Measurements from ENCODE around the gene NEUROD4. TPM values are rescaled to one million over a fixed set of nuclear protein-coding genes. Genes with fewer than 3 reads are reported as not detected.

The NEUROD4 gene
- total RNA-seq, 1 experiment from 2014 or later: not detected

GRCh38 chr12:54980341-54980740 is 39.4 kb upstream of the NEUROD4 start (continued):
- TF ChIP-seq USF1 (CRISPR knock-in tag; IDR thresholded peaks at IDR 0.05) (no peak), FOXK1 (CRISPR knock-in tag; IDR thresholded peaks at IDR 0.05) (no peak), ZNF281 (CRISPR knock-in tag; IDR thresholded peaks at IDR 0.05) (no peak), RELA (CRISPR knock-in tag; IDR thresholded peaks at IDR 0.05; ENCODE audit: borderline replicate concordance) (no peak), STAT6 (CRISPR knock-in tag; conservative IDR thresholded peaks at IDR 0.05; ENCODE audit: low read depth) (no peak), ZNF219 (CRISPR knock-in tag; IDR thresholded peaks at IDR 0.05; ENCODE audit: borderline replicate concordance) (no peak), ZNF416 (CRISPR knock-in tag; IDR thresholded peaks at IDR 0.05) (no peak), TEAD4 (CRISPR knock-in tag; IDR thresholded peaks at IDR 0.05) (no peak)

- CTCF ChIA-PET: interaction anchor here (0.8 to 0.9 kb wide), 3 partner anchors 11 to 16 kb away, joined by 3 read pairs; no protein-coding TSS in a partner anchor
Observed at GRCh38 chr12:54981796-54982195, 38.0 kb upstream of the NEUROD4 start.

GRCh38 chr12:54983536-54984101 is 36.2 kb upstream of the NEUROD4 start:
- no peak overlapping the region for H3K27ac Mint-ChIP-seq
- CTCF ChIA-PET: interaction anchor here (1.1 to 2.9 kb wide), 2 partner anchors 88 to 89 kb away, joined by 3 to 26 read pairs; no protein-coding TSS in a partner anchor
- no peaks in the 10 kb centered on the region for H3K4me1 Mint-ChIP-seq

More at GRCh38 chr12:54981796-54982195, 38.0 kb upstream of the NEUROD4 start:
- Mint-ChIP-seq H3K27me3 (ENCODE audit: low read depth) (no peaks in the 10 kb centered on the region), H3K4me1 (peaks cover 4% of the 10 kb centered on the region), H3K4me3 (no peak overlapping the region), H3K36me3 (no peaks in the 10 kb centered on the region), H3K27ac (no peak overlapping the region), H3K9me3 (0 out of 2 replicates have a peak, but pooled peaks cover under 1% of the 10 kb centered on the region)
- TF ChIP-seq ZNF423 (CRISPR knock-in tag; IDR thresholded peaks at IDR 0.05): no peak
- DNase-seq (ENCODE audit: low spot score) (no peak), ATAC-seq (no peak)
- POLR2A ChIA-PET: no interaction called here

More at GRCh38 chr12:54983536-54984101, 36.2 kb upstream of the NEUROD4 start:
- TF ChIP-seq ZNF512 (CRISPR knock-in tag; IDR thresholded peaks at IDR 0.05; ENCODE audit: borderline replicate concordance) (no peak), MYBL2 (CRISPR knock-in tag; IDR thresholded peaks at IDR 0.05) (no peak), KAT7 (CRISPR knock-in tag; IDR thresholded peaks at IDR 0.05; ENCODE audit: borderline replicate concordance) (no peak), ZNF281 (CRISPR knock-in tag; IDR thresholded peaks at IDR 0.05) (no peak), OVOL2 (CRISPR knock-in tag; IDR thresholded peaks at IDR 0.05; ENCODE audit: borderline replicate concordance) (no peak), ZNF532 (CRISPR knock-in tag; IDR thresholded peaks at IDR 0.05; ENCODE audit: borderline replicate concordance) (no peak), TCF7 (CRISPR knock-in tag; IDR thresholded peaks at IDR 0.05; ENCODE audit: low read depth) (no peak), IRF2 (CRISPR knock-in tag; IDR thresholded peaks at IDR 0.05; ENCODE audit: borderline replicate concordance, low read depth) (no peak)
- DNase-seq (ENCODE audit: low spot score) (no peak), ATAC-seq (no peak)
- Mint-ChIP-seq H3K4me3 (no peak overlapping the region), H3K36me3 (no peaks in the 10 kb centered on the region), H3K9me3 (0 out of 2 replicates have a peak, but pooled peaks cover 5% of the 10 kb centered on the region), H3K27me3 (ENCODE audit: low read depth) (no peaks in the 10 kb centered on the region)
- POLR2A ChIA-PET: no interaction called here
